ENCODE measurements around the gene CLDN12. TPM values are rescaled to one million over a fixed set of nuclear protein-coding genes. Genes with fewer than 3 reads are reported as not detected.
A peak's percentile ranks its signal among the peaks of the same experiment; 100 is the strongest.

Gene CLDN12
- total RNA-seq (2014; rRNA removed; shearing (Covaris generic)), result 48.5 and 52.1 TPM in 2 replicates
- polyA plus RNA-seq (2016; fragmentation: Nextera tagmentation; extraction: Ambion mirVana), result 16.3 and 16.6 TPM in 2 replicates
- long read RNA-seq, partial matches to known transcripts, result 0 of 1 reads
- long read RNA-seq, other reads (novel, unspliced or antisense), result 0 of 1 reads

DNA sequence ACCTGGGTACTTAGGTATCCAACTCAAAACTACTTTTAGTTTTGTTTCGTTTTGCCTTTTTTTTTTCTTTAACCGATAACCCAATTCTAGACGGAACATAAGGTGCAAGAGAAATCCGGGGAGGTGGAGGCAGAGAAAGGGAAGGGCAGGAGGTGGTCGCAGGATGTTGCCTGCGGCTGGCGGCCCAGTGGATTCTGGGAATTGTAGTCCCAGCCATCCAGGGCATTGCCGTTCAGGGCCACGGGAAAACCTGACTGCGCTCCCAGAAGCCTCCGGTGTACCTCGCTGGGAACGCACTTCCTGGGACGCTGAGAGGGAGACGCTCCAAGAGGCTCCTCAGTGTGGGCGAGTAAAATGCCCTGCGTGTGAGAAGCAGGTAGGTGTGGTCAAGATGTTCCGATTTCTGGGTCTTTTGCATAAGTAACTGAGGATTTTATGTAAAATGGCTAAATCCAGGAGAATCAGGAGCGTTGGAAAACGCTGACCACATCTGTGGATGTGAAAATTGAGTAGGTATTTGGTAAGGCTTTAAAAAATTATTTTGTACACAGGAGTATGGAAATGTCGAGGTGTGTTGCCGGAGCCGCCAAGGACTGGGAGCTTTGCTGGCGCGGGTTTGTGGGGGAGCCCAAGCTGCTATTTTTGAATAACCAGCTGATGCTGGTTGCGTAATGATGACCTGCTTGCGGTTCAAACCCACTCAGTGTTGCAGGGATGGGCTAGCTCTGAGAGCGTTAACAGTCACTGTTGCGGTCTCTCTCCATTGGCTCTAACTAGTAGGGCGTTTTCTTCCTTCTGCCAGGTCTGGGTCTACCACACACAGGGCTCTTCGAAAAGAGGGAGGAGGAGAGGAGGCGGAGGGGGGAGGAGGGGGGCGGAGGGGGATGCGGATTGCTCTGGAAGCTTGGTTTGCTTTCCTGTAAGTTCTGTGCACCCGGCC is at the start of gene CLDN12:
CLDN12 (plus strand) TSS at position 288 of the 940 bp plus-strand sequence. CDS start 9,216 bp downstream, outside the sequence.
- no peaks in the 10 kb centered on the region for H3K4me1 ChIP-seq (ENCODE audit: insufficient read depth)
- peak within 1 kb of the TSS; percentile 98 for H3K27ac Mint-ChIP-seq

More for the DNA sequence above, at the start of gene CLDN12:
- Mint-ChIP-seq H3K4me3 (peak within 1 kb of the TSS; percentile 95), H3K27me3 (ENCODE audit: insufficient read depth, low read depth, poor library complexity) (no peaks in the 10 kb centered on the region), H3K4me1 (peaks cover 5% of the 10 kb centered on the region), H3K36me3 (ENCODE audit: low read depth) (peaks cover 26% of the 10 kb centered on the region), H3K9me3 (peaks cover 2% of the 10 kb centered on the region; the same call in 2 of the 3 replicates)
- Histone ChIP-seq H3K36me3 (ENCODE audit: insufficient read depth) (peaks cover 7% of the 10 kb centered on the region; the same call in 1 of the 2 replicates), H3K4me3 (peak within 1 kb of the TSS; percentile 59), H3K27me3 (ENCODE audit: insufficient read depth) (peaks cover 3% of the 10 kb centered on the region; the same call in 1 of the 2 replicates), H2AFZ (peak within 1 kb of the TSS; percentile 91), H3K27ac (ENCODE audit: low read depth) (peak within 1 kb of the TSS; percentile 72), H3K9me2 (ENCODE audit: insufficient read depth) (no peaks in the 10 kb centered on the region), H4K20me1 (replicated peaks; ENCODE audit: insufficient read depth) (peaks cover 2% of the 10 kb centered on the region; the same call in 1 of the 2 replicates), H3K79me2 (replicated peaks; ENCODE audit: insufficient read depth) (peaks cover 23% of the 10 kb centered on the region), H3K4me2 (peak within 1 kb of the TSS; percentile 74), H3F3A (replicated peaks; ENCODE audit: low read depth) (no peaks in the 10 kb centered on the region)
- TF ChIP-seq, protein P1, sequence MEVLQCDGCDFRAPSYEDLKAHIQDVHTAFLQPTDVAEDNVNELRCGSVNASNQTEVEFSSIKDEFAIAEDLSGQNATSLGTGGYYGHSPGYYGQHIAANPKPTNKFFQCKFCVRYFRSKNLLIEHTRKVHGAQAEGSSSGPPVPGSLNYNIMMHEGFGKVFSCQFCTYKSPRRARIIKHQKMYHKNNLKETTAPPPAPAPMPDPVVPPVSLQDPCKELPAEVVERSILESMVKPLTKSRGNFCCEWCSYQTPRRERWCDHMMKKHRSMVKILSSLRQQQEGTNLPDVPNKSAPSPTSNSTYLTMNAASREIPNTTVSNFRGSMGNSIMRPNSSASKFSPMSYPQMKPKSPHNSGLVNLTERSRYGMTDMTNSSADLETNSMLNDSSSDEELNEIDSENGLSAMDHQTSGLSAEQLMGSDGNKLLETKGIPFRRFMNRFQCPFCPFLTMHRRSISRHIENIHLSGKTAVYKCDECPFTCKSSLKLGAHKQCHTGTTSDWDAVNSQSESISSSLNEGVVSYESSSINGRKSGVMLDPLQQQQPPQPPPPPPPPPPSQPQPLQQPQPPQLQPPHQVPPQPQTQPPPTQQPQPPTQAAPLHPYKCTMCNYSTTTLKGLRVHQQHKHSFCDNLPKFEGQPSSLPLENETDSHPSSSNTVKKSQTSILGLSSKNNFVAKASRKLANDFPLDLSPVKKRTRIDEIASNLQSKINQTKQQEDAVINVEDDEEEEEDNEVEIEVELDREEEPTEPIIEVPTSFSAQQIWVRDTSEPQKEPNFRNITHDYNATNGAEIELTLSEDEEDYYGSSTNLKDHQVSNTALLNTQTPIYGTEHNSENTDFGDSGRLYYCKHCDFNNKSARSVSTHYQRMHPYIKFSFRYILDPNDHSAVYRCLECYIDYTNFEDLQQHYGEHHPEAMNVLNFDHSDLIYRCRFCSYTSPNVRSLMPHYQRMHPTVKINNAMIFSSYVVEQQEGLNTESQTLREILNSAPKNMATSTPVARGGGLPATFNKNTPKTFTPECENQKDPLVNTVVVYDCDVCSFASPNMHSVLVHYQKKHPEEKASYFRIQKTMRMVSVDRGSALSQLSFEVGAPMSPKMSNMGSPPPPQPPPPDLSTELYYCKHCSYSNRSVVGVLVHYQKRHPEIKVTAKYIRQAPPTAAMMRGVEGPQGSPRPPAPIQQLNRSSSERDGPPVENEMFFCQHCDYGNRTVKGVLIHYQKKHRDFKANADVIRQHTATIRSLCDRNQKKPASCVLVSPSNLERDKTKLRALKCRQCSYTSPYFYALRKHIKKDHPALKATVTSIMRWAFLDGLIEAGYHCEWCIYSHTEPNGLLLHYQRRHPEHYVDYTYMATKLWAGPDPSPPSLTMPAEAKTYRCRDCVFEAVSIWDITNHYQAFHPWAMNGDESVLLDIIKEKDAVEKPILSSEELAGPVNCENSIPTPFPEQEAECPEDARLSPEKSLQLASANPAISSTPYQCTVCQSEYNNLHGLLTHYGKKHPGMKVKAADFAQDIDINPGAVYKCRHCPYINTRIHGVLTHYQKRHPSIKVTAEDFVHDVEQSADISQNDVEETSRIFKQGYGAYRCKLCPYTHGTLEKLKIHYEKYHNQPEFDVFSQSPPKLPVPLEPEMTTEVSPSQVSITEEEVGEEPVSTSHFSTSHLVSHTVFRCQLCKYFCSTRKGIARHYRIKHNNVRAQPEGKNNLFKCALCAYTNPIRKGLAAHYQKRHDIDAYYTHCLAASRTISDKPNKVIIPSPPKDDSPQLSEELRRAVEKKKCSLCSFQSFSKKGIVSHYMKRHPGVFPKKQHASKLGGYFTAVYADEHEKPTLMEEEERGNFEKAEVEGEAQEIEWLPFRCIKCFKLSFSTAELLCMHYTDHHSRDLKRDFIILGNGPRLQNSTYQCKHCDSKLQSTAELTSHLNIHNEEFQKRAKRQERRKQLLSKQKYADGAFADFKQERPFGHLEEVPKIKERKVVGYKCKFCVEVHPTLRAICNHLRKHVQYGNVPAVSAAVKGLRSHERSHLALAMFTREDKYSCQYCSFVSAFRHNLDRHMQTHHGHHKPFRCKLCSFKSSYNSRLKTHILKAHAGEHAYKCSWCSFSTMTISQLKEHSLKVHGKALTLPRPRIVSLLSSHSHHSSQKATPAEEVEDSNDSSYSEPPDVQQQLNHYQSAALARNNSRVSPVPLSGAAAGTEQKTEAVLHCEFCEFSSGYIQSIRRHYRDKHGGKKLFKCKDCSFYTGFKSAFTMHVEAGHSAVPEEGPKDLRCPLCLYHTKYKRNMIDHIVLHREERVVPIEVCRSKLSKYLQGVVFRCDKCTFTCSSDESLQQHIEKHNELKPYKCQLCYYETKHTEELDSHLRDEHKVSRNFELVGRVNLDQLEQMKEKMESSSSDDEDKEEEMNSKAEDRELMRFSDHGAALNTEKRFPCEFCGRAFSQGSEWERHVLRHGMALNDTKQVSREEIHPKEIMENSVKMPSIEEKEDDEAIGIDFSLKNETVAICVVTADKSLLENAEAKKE (CRISPR knock-in tag; IDR thresholded peaks at IDR 0.05), result no peak
- TF ChIP-seq POLR2AphosphoS5 (IDR thresholded peaks at IDR 0.05; ENCODE audit: low read depth) (peak; percentile 92), EZH2 (IDR thresholded peaks at IDR 0.05; ENCODE audit: low read depth, unreplicated experiment) (no peak), STAT1 (IDR thresholded peaks at IDR 0.05; ENCODE audit: unreplicated experiment) (no peak), CREB1 (CRISPR knock-in tag; IDR thresholded peaks at IDR 0.05; ENCODE audit: low read depth) (peak; percentile 78), NANOG (IDR thresholded peaks at IDR 0.05; ENCODE audit: borderline replicate concordance) (0 out of 2 replicates have a peak, but pooled peaks have one; percentile 5)
- TF ChIP-seq, protein P2, sequence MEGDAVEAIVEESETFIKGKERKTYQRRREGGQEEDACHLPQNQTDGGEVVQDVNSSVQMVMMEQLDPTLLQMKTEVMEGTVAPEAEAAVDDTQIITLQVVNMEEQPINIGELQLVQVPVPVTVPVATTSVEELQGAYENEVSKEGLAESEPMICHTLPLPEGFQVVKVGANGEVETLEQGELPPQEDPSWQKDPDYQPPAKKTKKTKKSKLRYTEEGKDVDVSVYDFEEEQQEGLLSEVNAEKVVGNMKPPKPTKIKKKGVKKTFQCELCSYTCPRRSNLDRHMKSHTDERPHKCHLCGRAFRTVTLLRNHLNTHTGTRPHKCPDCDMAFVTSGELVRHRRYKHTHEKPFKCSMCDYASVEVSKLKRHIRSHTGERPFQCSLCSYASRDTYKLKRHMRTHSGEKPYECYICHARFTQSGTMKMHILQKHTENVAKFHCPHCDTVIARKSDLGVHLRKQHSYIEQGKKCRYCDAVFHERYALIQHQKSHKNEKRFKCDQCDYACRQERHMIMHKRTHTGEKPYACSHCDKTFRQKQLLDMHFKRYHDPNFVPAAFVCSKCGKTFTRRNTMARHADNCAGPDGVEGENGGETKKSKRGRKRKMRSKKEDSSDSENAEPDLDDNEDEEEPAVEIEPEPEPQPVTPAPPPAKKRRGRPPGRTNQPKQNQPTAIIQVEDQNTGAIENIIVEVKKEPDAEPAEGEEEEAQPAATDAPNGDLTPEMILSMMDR (conservative IDR thresholded peaks at IDR 0.05; ENCODE audit: low read depth in 2 of 2), result no peak
- TF ChIP-seq, protein P3, sequence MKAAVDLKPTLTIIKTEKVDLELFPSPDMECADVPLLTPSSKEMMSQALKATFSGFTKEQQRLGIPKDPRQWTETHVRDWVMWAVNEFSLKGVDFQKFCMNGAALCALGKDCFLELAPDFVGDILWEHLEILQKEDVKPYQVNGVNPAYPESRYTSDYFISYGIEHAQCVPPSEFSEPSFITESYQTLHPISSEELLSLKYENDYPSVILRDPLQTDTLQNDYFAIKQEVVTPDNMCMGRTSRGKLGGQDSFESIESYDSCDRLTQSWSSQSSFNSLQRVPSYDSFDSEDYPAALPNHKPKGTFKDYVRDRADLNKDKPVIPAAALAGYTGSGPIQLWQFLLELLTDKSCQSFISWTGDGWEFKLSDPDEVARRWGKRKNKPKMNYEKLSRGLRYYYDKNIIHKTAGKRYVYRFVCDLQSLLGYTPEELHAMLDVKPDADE (IDR thresholded peaks at IDR 0.05), result peak; percentile 93
- ATAC-seq (peak; percentile 99), DNase-seq (ENCODE audit: low spot score) (peak; percentile 93)

Data from GM23338 (cell line).